Esophagus muscularis mucosa (tissue), 3 donors: ENCODE results near the gene CKS2.

Experiments
- CTCF ChIP-seq, 3 experiments: fragments of 200-600 bp in 2 of 3; fragments of 450-650 bp in 1 of 3; sonication (generic) in 2 of 3; IDR thresholded peaks; one replicate each; pipeline ENCODE4 v1.5.1; 2017 to 2019; ENCODE audit warnings: antibody characterized with exemption in 3 of 3, mild to moderate bottlenecking in 2 of 3, moderate library complexity in 1 of 3
- POLR2A ChIP-seq: fragments of 450-650 bp; IDR thresholded peaks from one replicate; pipeline ENCODE4 v1.6.1; 2017; ENCODE audit warnings: antibody characterized with exemption, moderate library complexity, mild to moderate bottlenecking, low read depth

DNA sequence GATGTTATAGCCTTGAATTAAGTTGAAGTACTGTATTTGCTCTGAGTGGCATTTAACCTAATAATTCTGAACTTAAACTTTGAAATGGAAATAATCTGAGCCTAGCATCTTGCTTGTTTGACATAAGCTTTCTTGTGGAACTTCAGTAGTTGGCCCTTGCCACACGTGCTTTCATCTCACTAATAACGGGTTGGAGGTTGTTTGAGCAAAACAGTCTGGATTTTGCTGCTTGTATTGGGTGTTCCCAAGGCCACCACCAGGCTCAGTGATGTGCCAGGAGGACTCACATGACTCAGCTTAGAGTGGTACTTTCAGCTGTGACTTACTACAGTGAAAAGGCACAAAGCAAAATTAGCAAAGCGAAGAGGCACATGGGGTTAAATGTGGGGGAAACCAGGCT is 43.0 kb downstream of the CKS2 start:
- TF ChIP-seq CTCF (IDR thresholded peaks at IDR 0.05), result no peak
- no peak for TF ChIP-seq POLR2A
